Aorta (tissue), 5 donors: ENCODE measurements around the gene POU3F1. TPM values are rescaled to one million over a fixed set of nuclear protein-coding genes. Genes with fewer than 3 reads are reported as not detected.

Experiments
- ATAC-seq: fragments of 200-7000 bp; cut with Tn5 transposase; one replicate; pipeline ENCODE4 v1.9.1; 2022; ENCODE audit warnings: moderate library complexity; ENCODE audit not compliant: low FRiP score
- DNase-seq, 2 donors: peaks; one replicate each; pipeline ENCODE4 v3.0.0-alpha.2; 2020
- H3K27ac ChIP-seq, 2 donors: one replicate each; pipeline ENCODE4 v1.5.1; 2013; ENCODE audit warnings: low read length in 2 of 2, mild to moderate bottlenecking in 2 of 2, moderate library complexity in 2 of 2, control low read depth in 1 of 2, inconsistent platforms in 1 of 2, low read depth in 1 of 2
- H3K27me3 ChIP-seq, 2 donors: one replicate each; pipeline ENCODE4 v1.6.1; 2013; ENCODE audit warnings: control low read depth in 1 of 2, low read length in 1 of 2, mild to moderate bottlenecking in 1 of 2, moderate library complexity in 1 of 2; ENCODE audit not compliant: insufficient read depth in 2 of 2, control insufficient read depth in 1 of 2
- H3K36me3 ChIP-seq, 2 donors: one replicate each; pipeline ENCODE4 v1.6.1; 2013; ENCODE audit warnings: control low read depth in 1 of 2, low read length in 1 of 2, mild to moderate bottlenecking in 1 of 2; ENCODE audit not compliant: insufficient read depth in 2 of 2, control insufficient read depth in 1 of 2
- H3K4me1 ChIP-seq, 2 donors: one replicate each; pipeline ENCODE4 v1.6.1; 2013; ENCODE audit warnings: low read length in 2 of 2, control low read depth in 1 of 2, mild to moderate bottlenecking in 1 of 2, moderate library complexity in 1 of 2; ENCODE audit not compliant: insufficient read depth in 2 of 2, control insufficient read depth in 1 of 2
- H3K4me3 ChIP-seq, 2 donors: one replicate each; pipeline ENCODE4 v1.5.1; 2013; ENCODE audit warnings: low read length in 2 of 2, control low read depth in 1 of 2, mild to moderate bottlenecking in 1 of 2
- H3K9me3 ChIP-seq: one replicate; pipeline ENCODE4 v1.6.1; 2013; ENCODE audit warnings: mild to moderate bottlenecking, low read length; ENCODE audit not compliant: control insufficient read depth
- WGBS, 2 donors: extraction: QIAGEN DNeasy Blood & Tissue Kit; methylation state at CpG; one replicate each; pipeline ENCODE4 v1.1.7; 2013; 5-methylcytosine and 5-hydroxymethylcytosine counted together
- intact Hi-C, 2 donors: fragments of 100-400 bp; cut with DNase I; formaldehyde crosslinking; loops; one replicate each; pipeline versions ENCODE4 v1.14.2 to v1.15.0; 2022
- long read RNA-seq, 2 donors: library from polyadenylated mRNA; unstranded; transcript quantifications; one replicate each; pipeline ENCODE4 v2.0.0, GENCODE V29; 2020 to 2021
- polyA plus RNA-seq, 2 donors: library from polyadenylated mRNA; stranded (reverse); fragments of 200-250 nt; gene quantifications; one replicate each; pipeline ENCODE4 v1.2.3, GENCODE V29; 2013
- total RNA-seq, 2 donors: library from RNA; stranded (reverse); fragmentation: NEBNext Ultra II Directional; extraction: Animal tissue kit (Norgen Biotek cat#: 25700); gene quantifications; one replicate each; pipeline ENCODE4 v1.2.1, GENCODE V29; 2021
- donor health status: healthy with polysubstance abuse.
- donor health status: Bipolar disorder and iron deficiency.
- donor health status: DM: no; HTN: no; CAD: no.
- donor health status: DM: no; HTN: no; CAD: no.
- donor health status: DM: yes; HTN: yes; CAD: no.

POU3F1 gene
- total RNA-seq (under 1 TPM; 0.21 to 0.55 TPM), polyA plus RNA-seq (not detected)
- long read RNA-seq, donor 1 = 0 reads
- long read RNA-seq, donor 2 = 0 reads

DNA sequence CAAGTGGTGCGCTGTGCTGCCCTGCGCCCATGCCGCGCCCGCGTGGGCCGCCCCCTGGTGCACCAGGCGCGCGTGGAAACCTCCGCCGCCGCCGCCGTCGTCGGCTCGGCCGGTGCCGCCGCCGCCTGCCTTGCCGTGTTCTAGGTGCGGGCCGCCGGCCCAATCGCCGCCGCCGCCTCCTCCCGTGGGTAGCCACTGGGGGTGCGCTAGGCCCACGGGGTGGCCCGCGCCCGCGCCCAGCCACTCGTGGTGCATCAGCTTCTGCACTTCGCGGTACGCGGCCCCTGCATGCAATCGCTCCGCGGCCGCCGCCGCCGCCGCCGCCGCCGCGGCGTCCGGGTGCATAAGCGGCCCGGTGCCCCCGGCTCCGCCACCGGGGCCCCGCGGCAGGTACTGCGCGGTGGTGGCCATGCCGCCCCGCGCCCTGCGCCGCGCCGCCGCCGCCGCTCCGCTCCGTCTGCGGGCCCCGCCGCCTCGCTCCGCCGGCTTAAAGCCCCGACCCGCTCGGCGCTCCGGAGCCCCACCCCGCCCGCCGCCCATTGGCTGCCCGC is at the start of gene POU3F1:
TSS of gene POU3F1 (minus strand) at position 461 of the 551 bp plus-strand sequence. CDS start at position 411, 50 bp downstream.
- H3K36me3 ChIP-seq = no peaks in the 10 kb centered on the region
- 1% methylated on average over 58 to 92 of the region's 92 CpGs for WGBS, 2 donors
- no peaks in the 10 kb centered on the region for H3K4me1 ChIP-seq
- DNase-seq = no peak
- H3K27me3 ChIP-seq = peaks cover 0 to 3% of the 10 kb centered on the region in 2 donors
- no peaks in the 10 kb centered on the region for H3K9me3 ChIP-seq
- ATAC-seq = no peak
- H3K27ac ChIP-seq = peak within 1 kb of the TSS in 1 of 2 donors; percentile 5
- intact Hi-C loops = loop anchor here in 1 of 2 donors (5.0 kb wide), 1 partner anchor 91 kb away; no protein-coding TSS in a partner anchor
- peak within 1 kb of the TSS; percentile 40 to 69 for H3K4me3 ChIP-seq

DNA sequence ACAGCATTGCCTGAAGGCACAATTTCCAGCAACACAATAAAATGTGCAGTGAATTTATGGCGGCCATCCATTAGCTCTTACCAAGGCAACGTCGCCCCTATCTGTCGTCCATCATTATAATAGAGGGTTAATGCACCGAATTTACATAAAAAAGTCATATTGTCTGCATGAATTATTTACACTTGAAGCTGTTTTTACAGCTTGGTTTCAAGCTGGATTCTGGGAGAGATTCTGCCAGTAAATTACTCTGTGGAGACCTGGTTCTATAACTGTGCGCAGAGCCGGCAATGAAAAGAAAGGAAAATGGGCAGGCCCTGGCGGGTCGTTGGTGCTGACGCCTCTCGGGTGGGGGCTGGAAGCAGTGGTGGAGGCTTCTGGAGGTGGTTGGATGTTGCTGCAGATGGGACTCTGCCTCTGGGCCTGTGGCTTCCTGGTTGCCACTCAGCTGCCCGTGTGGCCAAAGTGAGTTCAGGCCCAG is 48.9 kb upstream of the POU3F1 start:
- no peak overlapping the region for H3K27ac ChIP-seq
- 68 to 77% methylated on average over 12 of the region's 12 CpGs for WGBS, 2 donors
- H3K4me3 ChIP-seq = no peak overlapping the region
- no peaks in the 10 kb centered on the region for H3K4me1 ChIP-seq
- intact Hi-C loops = no loop called here
- no peaks in the 10 kb centered on the region for H3K27me3 ChIP-seq
- no peaks in the 10 kb centered on the region for H3K36me3 ChIP-seq
- H3K9me3 ChIP-seq = no peaks in the 10 kb centered on the region
- ATAC-seq (no peak), DNase-seq (no peak)

DNA sequence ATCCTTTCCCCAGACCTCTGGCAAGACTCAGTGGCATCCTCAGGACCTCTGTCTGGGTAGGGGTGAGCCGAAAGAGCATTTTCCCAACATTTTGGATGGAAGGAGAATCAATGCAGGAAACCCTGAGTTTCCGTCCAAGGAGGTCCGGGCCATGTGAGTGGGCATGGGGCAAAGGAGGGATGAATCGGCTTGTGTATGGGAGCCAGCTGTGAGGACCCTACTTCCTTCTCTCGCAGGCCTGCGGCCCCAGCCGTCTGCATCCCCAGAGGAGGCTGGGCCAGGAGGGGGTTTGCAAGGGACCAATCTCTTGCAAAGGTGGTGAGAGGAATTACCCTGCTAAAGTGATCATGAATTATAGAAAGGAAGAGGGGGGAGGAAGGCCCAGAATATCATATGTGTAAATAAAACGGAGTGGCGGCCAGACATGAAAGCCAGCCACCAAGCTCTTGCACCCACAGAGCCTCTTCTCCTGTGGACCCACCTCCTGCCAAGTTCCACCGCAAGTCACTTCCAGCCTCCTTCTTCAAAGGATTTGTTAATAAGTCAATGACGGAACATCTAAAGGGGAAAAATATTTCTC is 48.2 kb upstream of the POU3F1 start:
- no peak for DNase-seq
- no peaks in the 10 kb centered on the region for H3K27me3 ChIP-seq
- no peaks in the 10 kb centered on the region for H3K36me3 ChIP-seq
- ATAC-seq = no peak
- intact Hi-C loops = no loop called here
- no peak overlapping the region for H3K27ac ChIP-seq
- H3K4me1 ChIP-seq = no peaks in the 10 kb centered on the region
- H3K9me3 ChIP-seq = no peaks in the 10 kb centered on the region
- 63 to 69% methylated on average over 11 of the region's 11 CpGs for WGBS, 2 donors
- no peak overlapping the region for H3K4me3 ChIP-seq

DNA sequence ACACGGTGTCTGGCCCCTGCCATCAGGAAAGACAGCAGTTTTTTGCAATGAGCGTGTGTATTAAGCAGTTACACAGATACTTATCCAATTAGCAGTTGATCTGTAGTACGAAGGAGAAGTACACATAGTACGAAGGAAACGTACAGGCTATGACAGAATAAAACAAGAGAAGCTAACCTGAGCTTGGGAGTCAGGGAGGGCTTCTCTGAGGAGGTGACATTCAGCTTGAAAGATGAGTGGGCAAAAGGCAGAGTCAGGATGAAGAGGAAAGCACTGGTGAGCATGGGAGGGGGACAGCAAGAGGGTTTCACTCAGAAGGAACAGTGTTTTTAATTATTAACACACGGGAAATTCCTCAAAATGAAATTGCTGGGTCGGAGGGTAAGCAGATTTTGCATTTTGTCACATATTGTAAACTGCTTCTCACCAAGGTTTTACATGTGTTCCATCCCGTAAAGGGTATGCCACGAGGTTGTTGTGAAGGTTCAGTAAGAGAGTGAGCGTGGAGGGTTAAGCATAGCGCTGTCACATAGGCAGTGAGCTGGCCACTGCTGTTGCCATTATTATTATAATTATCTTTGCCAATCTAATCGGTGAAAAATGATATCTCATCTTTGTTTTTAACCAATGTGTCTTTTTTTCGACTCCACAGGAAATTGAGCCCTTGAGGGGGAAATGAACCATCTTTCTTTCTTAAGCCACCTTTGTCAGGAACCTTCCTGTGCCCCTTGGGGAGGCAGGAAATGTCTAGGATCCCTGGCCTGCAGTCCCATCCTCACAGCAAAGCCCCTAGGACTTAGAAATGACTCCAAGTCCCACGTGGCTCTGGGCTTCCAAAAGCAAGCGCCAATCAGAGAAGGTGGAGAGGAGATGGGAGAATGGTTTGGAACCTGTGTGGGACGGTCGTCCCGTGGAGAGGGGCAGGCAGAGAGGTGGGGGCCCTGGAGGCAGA is 47.3 kb upstream of the POU3F1 start:
- 53 to 55% methylated on average over 18 of the region's 18 CpGs for WGBS, 2 donors
- DNase-seq (no peak), ATAC-seq (no peak)
- H3K27me3 ChIP-seq = no peaks in the 10 kb centered on the region
- intact Hi-C loops = no loop called here
- H3K27ac ChIP-seq = no peak overlapping the region
- no peaks in the 10 kb centered on the region for H3K4me1 ChIP-seq
- H3K36me3 ChIP-seq = no peaks in the 10 kb centered on the region
- H3K4me3 ChIP-seq = no peak overlapping the region
- no peaks in the 10 kb centered on the region for H3K9me3 ChIP-seq

DNA sequence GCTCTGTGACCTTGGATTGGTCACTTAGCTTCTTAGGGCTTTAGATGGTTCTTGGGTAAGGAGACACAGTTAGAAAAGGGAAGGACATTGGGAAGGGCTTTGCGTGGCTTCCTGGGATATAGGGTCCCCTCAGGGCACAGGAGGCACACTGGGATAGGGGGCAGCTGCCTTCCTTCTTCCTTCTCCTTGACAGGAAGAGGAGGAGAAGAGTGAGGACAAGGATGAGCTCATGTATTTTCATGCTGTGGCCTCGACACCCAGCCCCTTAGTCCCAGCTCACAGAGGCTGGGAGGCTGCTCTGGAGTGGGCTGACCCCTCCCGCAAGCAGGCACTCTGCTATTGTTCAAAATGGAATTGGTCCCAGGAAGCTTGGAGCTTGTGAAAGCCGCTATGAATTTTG is 45.7 kb upstream of the POU3F1 start:
- 31 to 35% methylated on average over 4 of the region's 4 CpGs for WGBS, 2 donors
- no peak for ATAC-seq
- Histone ChIP-seq H3K9me3 (no peaks in the 10 kb centered on the region), H3K4me3 (no peak overlapping the region), H3K4me1 (no peaks in the 10 kb centered on the region), H3K27ac (no peak overlapping the region), H3K36me3 (no peaks in the 10 kb centered on the region), H3K27me3 (no peaks in the 10 kb centered on the region)
- DNase-seq = no peak
- intact Hi-C loops = no loop called here

DNA sequence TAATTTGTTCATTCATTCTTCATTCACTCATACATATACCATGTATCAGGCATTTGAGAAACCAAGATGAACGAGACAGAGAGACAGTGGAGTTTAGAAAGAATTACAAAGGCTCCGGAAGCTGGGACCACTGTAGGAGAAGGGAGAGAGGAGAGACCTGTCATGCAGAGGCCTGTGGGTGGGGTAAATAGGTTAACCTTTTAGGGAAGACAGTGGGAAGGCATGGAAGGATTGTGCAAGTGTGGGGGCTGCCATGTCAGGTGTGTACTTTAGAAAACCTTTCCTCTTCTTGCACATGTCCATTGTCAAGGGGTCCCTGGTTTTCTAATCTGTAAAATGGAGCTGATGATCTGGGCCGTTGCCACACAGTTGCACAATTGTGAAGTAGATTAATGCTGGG is 44.2 kb upstream of the POU3F1 start:
- no peak for ATAC-seq
- no peak overlapping the region for H3K4me3 ChIP-seq
- no peaks in the 10 kb centered on the region for H3K4me1 ChIP-seq
- H3K27me3 ChIP-seq = no peaks in the 10 kb centered on the region
- intact Hi-C loops = no loop called here
- 85% methylated on average over 3 of the region's 3 CpGs for WGBS, 2 donors
- no peaks in the 10 kb centered on the region for H3K9me3 ChIP-seq
- H3K27ac ChIP-seq = no peak overlapping the region
- H3K36me3 ChIP-seq = no peaks in the 10 kb centered on the region
- no peak for DNase-seq

DNA sequence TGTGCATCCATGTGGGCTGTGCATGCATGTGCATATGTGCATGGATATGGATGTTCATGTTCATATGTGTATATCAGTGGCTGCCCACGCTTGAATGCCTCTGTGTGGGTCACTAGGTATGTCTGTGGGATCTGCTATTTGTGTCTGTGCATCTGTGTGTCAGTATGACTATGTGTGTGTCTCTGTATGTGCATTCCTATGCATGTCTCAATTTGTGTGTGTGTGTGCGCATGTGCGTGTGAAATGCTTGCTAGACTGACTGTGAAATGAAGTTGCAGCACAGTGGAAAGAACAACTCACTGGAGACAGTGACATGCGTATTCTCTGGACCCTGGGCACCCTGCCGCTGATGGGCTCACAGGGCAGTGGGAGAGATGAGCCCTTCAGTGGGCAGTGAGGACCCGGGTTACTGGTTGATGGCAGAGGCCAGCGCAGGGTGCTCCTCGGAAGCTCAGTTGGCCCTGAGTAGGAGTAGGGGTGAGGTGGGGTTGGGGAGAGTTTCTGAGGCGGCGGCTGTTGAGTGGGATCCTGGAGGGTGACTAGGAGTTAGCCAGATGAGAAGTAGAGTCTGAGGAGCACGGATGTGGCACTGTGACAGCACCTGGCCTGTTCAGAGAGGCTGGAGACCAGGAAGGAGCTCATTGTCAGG is 43.2 kb upstream of the POU3F1 start:
- Histone ChIP-seq H3K9me3 (no peaks in the 10 kb centered on the region), H3K4me3 (no peak overlapping the region), H3K36me3 (no peaks in the 10 kb centered on the region), H3K4me1 (no peaks in the 10 kb centered on the region), H3K27ac (no peak overlapping the region), H3K27me3 (no peaks in the 10 kb centered on the region)
- ATAC-seq (no peak), DNase-seq (no peak)
- 84 to 86% methylated on average over 11 of the region's 11 CpGs for WGBS, 2 donors
- intact Hi-C loops = no loop called here

DNA sequence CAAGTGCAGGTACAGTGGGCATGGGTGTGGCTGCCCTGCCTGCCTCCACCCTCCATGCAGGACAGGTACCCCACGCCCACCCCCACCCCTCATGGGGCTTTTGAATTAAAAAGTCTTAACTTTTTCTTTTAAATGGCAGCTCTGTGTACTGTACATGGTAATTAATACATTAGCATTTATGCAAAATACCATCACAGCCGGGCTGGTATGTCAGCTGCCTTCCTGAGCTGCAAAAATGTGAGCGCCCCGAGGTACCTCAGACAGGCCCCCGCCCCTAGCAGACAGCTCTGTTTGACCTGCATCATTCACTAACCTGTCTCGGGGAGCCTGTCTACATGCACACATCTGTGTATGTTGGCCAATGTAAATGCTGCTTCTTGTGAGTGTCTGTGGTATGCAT is 42.2 kb upstream of the POU3F1 start:
- Histone ChIP-seq H3K27me3 (no peaks in the 10 kb centered on the region), H3K36me3 (no peaks in the 10 kb centered on the region), H3K27ac (no peak overlapping the region), H3K4me1 (no peaks in the 10 kb centered on the region), H3K9me3 (no peaks in the 10 kb centered on the region), H3K4me3 (no peak overlapping the region)
- ATAC-seq = no peak
- no peak for DNase-seq
- WGBS, 2 donors = 39 to 40% methylated on average over 6 of the region's 6 CpGs
- intact Hi-C loops = no loop called here
